B cell (primary cell): ENCODE measurements around the gene CCDC7. TPM values are rescaled to one million over a fixed set of nuclear protein-coding genes. Genes with fewer than 3 reads are reported as not detected.

Experiments
- ATAC-seq: fragments of 200-7000 bp; cut with Tn5 transposase; one replicate; pipeline ENCODE4 v1.10.0; 2021; ENCODE audit warnings: low read depth, mild to moderate bottlenecking, moderate number of reproducible peaks, moderate library complexity
- CTCF ChIA-PET: fragments of 350-600 bp; sonication (Branson Sonifier 250); formaldehyde crosslinking; loops from one replicate; lab custom pipeline; 2021; ENCODE audit warnings: antibody characterized with exemption, inconsistent platforms; lab: Charles Lee
- POLR2A ChIA-PET: fragments of 350-600 bp; sonication (Branson Sonifier 250); formaldehyde crosslinking; loops from one replicate; lab custom pipeline; 2021; ENCODE audit warnings: antibody characterized with exemption; lab: Charles Lee
- DNase-seq: peaks from one replicate; pipeline ENCODE4 v3.0.0; 2013
- H2AFZ ChIP-seq: 2 replicates; pipeline ENCODE4 v1.6.1; 2012; ENCODE audit warnings: mild to moderate bottlenecking, low read depth, low read length; ENCODE audit not compliant: insufficient read depth, poor library complexity, severe bottlenecking
- H3K27ac ChIP-seq, 2 donors: 1 replicate in 1 of 2; 2 replicates in 1 of 2; pipeline ENCODE4 v1.5.1; 2012 to 2013; ENCODE audit warnings: low read length in 2 of 2, mild to moderate bottlenecking in 2 of 2, moderate library complexity in 1 of 2
- H3K27me3 ChIP-seq, 4 experiments: fragments of 200-600 bp in 1 of 4; sonication (generic) in 1 of 4; replicated peaks in 1 of 4; 1 replicate in 2 of 4; 2 replicates in 2 of 4; pipeline versions ENCODE4 v1.6.1 to v1.7.0; 2013 to 2016; ENCODE audit warnings: low read length in 3 of 4, mild to moderate bottlenecking in 2 of 4, mixed read lengths in 1 of 4, moderate library complexity in 1 of 4; ENCODE audit not compliant: insufficient read depth in 4 of 4, control insufficient read depth in 3 of 4; ENCODE audit errors: control extremely low read depth in 1 of 4
- H3K36me3 ChIP-seq, 2 experiments: replicated peaks in 1 of 2; 1 replicate in 1 of 2; 2 replicates in 1 of 2; pipeline versions ENCODE4 v1.6.1 to v1.7.1; 2013; ENCODE audit warnings: low read length in 1 of 2; ENCODE audit not compliant: insufficient read depth in 2 of 2, control insufficient read depth in 1 of 2; ENCODE audit errors: control extremely low read depth in 1 of 2, extremely low read depth in 1 of 2
- H3K4me1 ChIP-seq, 2 donors: fragments of 200-600 bp in 1 of 2; sonication (generic) in 1 of 2; 1 replicate in 1 of 2; 2 replicates in 1 of 2; pipeline versions ENCODE4 v1.5.1 to v1.6.1; 2013 to 2017; ENCODE audit warnings: low read length in 2 of 2; ENCODE audit not compliant: control insufficient read depth in 2 of 2, insufficient read depth in 2 of 2
- H3K4me2 ChIP-seq: replicated peaks from 2 replicates; pipeline ENCODE3; 2012; ENCODE audit warnings: mild to moderate bottlenecking, low read depth, low read length; ENCODE audit not compliant: poor library complexity, severe bottlenecking
- H3K4me3 ChIP-seq, 5 experiments: fragments of 200-600 bp in 1 of 5; sonication (generic) in 1 of 5; 1 replicate in 3 of 5; 2 replicates in 2 of 5; pipeline versions ENCODE4 v1.5.1 to v1.7.0; 2011 to 2016; ENCODE audit warnings: low read length in 4 of 5, mild to moderate bottlenecking in 4 of 5, low read depth in 2 of 5, control low read depth in 1 of 5, moderate library complexity in 1 of 5; ENCODE audit not compliant: insufficient read depth in 1 of 5; ENCODE audit errors: control extremely low read depth in 1 of 5, extremely low read depth in 1 of 5
- H3K79me2 ChIP-seq: fragments of 200-600 bp; sonication (generic); one replicate; pipeline ENCODE4 v1.6.0; 2016; ENCODE audit warnings: low read length; ENCODE audit not compliant: control insufficient read depth, insufficient read depth
- H3K9ac ChIP-seq: fragments of 200-600 bp; sonication (generic); 2 replicates; pipeline ENCODE4 v1.6.1; 2017; ENCODE audit warnings: mild to moderate bottlenecking, low read length, moderate library complexity
- H3K9me3 ChIP-seq, 3 donors: one replicate each; pipeline versions ENCODE4 v1.6.1 to v1.7.1; 2013; ENCODE audit warnings: low read length in 2 of 3; ENCODE audit not compliant: control insufficient read depth in 2 of 3, insufficient read depth in 1 of 3; ENCODE audit errors: control extremely low read depth in 1 of 3
- H4K20me1 ChIP-seq: 2 replicates; pipeline ENCODE4 v1.6.0; 2012; ENCODE audit warnings: mild to moderate bottlenecking, low read length; ENCODE audit not compliant: insufficient read depth, control insufficient read depth, poor library complexity, severe bottlenecking
- H3K27ac Mint-ChIP-seq: one replicate; pipeline ENCODE4 v1.8.0; 2021; ENCODE audit warnings: mixed read lengths
- H3K27me3 Mint-ChIP-seq: one replicate; pipeline ENCODE4 v1.8.0; 2021; ENCODE audit warnings: mixed read lengths
- H3K4me1 Mint-ChIP-seq: one replicate; pipeline ENCODE4 v1.8.0; 2021; ENCODE audit warnings: mixed read lengths
- H3K4me3 Mint-ChIP-seq: one replicate; pipeline ENCODE4 v1.8.0; 2021; ENCODE audit warnings: mixed read lengths
- H3K9me3 Mint-ChIP-seq: one replicate; pipeline ENCODE4 v1.8.0; 2022; ENCODE audit warnings: mixed read lengths; ENCODE audit not compliant: insufficient read depth
- CTCF ChIP-seq: fragments of 200-600 bp; IDR thresholded peaks from one replicate; pipeline ENCODE4 v1.8.0; 2022; ENCODE audit warnings: antibody characterized with exemption, mild to moderate bottlenecking
- EZH2 ChIP-seq: IDR thresholded peaks from 2 replicates; pipeline ENCODE4 v1.6.1; 2012; ENCODE audit warnings: borderline replicate concordance, low read depth, mild to moderate bottlenecking, moderate library complexity, low read length; ENCODE audit not compliant: insufficient read depth, poor library complexity, severe bottlenecking
- WGBS: methylation state at CpG from one replicate; pipeline ENCODE4 v1.1.5; 2013; ENCODE audit warnings: missing lambda C conversion rate; ENCODE audit not compliant: insufficient coverage; 5-methylcytosine and 5-hydroxymethylcytosine counted together
- intact Hi-C: fragments of 100-400 bp; cut with micrococcal nuclease; formaldehyde crosslinking; loops from one replicate; pipeline ENCODE4 v1.10.0; 2022
- polyA plus RNA-seq: library from polyadenylated mRNA; depleted of rRNA; stranded (reverse); fragments of >200 nt; gene quantifications from 2 replicates; pipeline ENCODE4 v1.2.3, GENCODE V29; 2012
- total RNA-seq, 2 donors: library from RNA; stranded (reverse); fragments of 120-200 nt in 1 of 2; gene quantifications; 1 replicate in 1 of 2; 2 replicates in 1 of 2; pipeline versions ENCODE4 v1.2.3 to v1.2.4, GENCODE V29; 2013 to 2022

Gene CCDC7
- total and polyA plus RNA-seq, 2 donors (not counting 1 experiment from before 2014, with no cell fraction given) = 2.6 to 26.6 TPM

DNA sequence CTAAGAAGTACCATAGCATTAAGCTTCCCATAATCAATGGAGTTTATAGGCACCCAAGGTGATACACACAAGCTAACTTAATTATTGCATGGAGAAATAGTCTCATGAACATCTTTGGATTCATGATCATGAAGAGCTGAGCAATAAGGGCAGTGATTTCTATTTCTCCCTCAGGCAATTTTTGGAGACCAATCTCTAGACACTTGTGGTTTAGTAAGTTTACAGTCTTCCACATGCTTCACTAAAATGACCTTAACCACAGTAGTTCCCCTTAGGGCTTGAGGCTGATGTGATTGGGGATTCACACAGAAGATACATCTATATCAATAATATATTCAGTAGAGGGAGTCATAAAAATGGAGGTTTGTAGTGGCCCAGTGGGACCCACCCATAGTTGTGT, 241.2 kb downstream of the CCDC7 start:
- TF ChIP-seq CTCF (no peak), EZH2 (no peak)
- Histone ChIP-seq H3K4me3 (no peak overlapping the region), H3K27me3 (no peaks in the 10 kb centered on the region), H3K4me1 (no peaks in the 10 kb centered on the region), H3K36me3 (no peaks in the 10 kb centered on the region), H3K9me3 (peaks cover 0 to 5% (median 0%) of the 10 kb centered on the region in 3 donors), H4K20me1 (no peaks in the 10 kb centered on the region), H3K27ac (no peak overlapping the region), H3K4me2 (no peak overlapping the region), H3K9ac (no peak overlapping the region), H2AFZ (no peak overlapping the region), H3K79me2 (no peaks in the 10 kb centered on the region)
- Mint-ChIP-seq H3K9me3 (no peaks in the 10 kb centered on the region), H3K4me3 (no peak overlapping the region), H3K4me1 (no peaks in the 10 kb centered on the region), H3K27ac (no peak overlapping the region), H3K27me3 (no peaks in the 10 kb centered on the region)
- POLR2A ChIA-PET = no interaction called here
- DNase-seq (no peak), ATAC-seq (no peak)
- CTCF ChIA-PET = no interaction called here
- intact Hi-C loops = no loop called here

GRCh38 chr10:32687546-32687945, 241.6 kb downstream of the CCDC7 start:
- Histone ChIP-seq H3K79me2 (no peaks in the 10 kb centered on the region), H4K20me1 (no peaks in the 10 kb centered on the region), H3K4me3 (no peak overlapping the region), H2AFZ (no peak overlapping the region), H3K4me1 (no peaks in the 10 kb centered on the region), H3K9ac (no peak overlapping the region), H3K4me2 (no peak overlapping the region), H3K27me3 (no peaks in the 10 kb centered on the region), H3K9me3 (peaks cover 0 to 5% (median 0%) of the 10 kb centered on the region in 3 donors), H3K27ac (no peak overlapping the region), H3K36me3 (no peaks in the 10 kb centered on the region)
- Mint-ChIP-seq H3K4me3 (no peak overlapping the region), H3K27ac (no peak overlapping the region), H3K27me3 (no peaks in the 10 kb centered on the region), H3K4me1 (no peaks in the 10 kb centered on the region), H3K9me3 (no peaks in the 10 kb centered on the region)
- intact Hi-C loops = no loop called here
- TF ChIP-seq CTCF (no peak), EZH2 (no peak)
- DNase-seq = no peak
- ChIA-PET POLR2A (no interaction called here), CTCF (no interaction called here)
- WGBS = 80% methylated on average over 1 of the region's 2 CpGs
- no peak for ATAC-seq
